HepG2 (cell line): Measurements from ENCODE around the gene CDC42SE2.

Source experiments
- AGO2 ChIP-seq: fragments of 200-400 bp; formaldehyde crosslinking; optimal IDR thresholded peaks from 2 replicates; pipeline ENCODE3; 2017; ENCODE audit warnings: mild to moderate bottlenecking, low read depth, low read length, moderate library complexity
- CBFB ChIP-seq: sonication (generic); formaldehyde crosslinking; IDR thresholded peaks from 2 replicates; pipeline ENCODE4 v1.4.0; 2020; ENCODE audit warnings: missing genetic modification reagents
- EZH2 ChIP-seq: conservative IDR thresholded peaks from 2 replicates; pipeline ENCODE4 v1.6.1; 2012; ENCODE audit warnings: mild to moderate bottlenecking, low read depth, low read length, moderate library complexity
- NFE2L2 ChIP-seq: fragments of 150-350 bp; IDR thresholded peaks from 2 replicates; pipeline ENCODE4 v1.6.1; 2014; ENCODE audit warnings: low read length
- PRMT3 ChIP-seq: sonication (generic); formaldehyde crosslinking; IDR thresholded peaks from 2 replicates; pipeline ENCODE4 v1.8.1; 2022; ENCODE audit warnings: low read depth, mild to moderate bottlenecking, moderate library complexity, missing genetic modification reagents, borderline replicate concordance
- SP1 ChIP-seq, 2 experiments: fragments of 450-650 bp in 1 of 2; sonication (generic) in 1 of 2; formaldehyde crosslinking in 1 of 2; IDR thresholded peaks; 2 replicates each; pipeline versions ENCODE4 v1.4.0 to v1.6.1; 2016 to 2020; ENCODE audit warnings: missing genetic modification reagents in 1 of 2
- ZIK1 ChIP-seq: sonication (generic); formaldehyde crosslinking; IDR thresholded peaks from 2 replicates; pipeline ENCODE4 v1.5.0; 2020; ENCODE audit warnings: mild to moderate bottlenecking, low read depth, missing genetic modification reagents, borderline replicate concordance
- ZNF274 ChIP-seq: sonication (generic); formaldehyde crosslinking; IDR thresholded peaks from 2 replicates; pipeline ENCODE4 v1.5.1; 2020; ENCODE audit warnings: mild to moderate bottlenecking, missing genetic modification reagents
- TF ChIP-seq, protein P1 (sequence below): sonication (generic); formaldehyde crosslinking; IDR thresholded peaks from 2 replicates; pipeline ENCODE4 v1.5.0; 2020; ENCODE audit warnings: mild to moderate bottlenecking, missing genetic modification reagents, moderate library complexity

DNA sequence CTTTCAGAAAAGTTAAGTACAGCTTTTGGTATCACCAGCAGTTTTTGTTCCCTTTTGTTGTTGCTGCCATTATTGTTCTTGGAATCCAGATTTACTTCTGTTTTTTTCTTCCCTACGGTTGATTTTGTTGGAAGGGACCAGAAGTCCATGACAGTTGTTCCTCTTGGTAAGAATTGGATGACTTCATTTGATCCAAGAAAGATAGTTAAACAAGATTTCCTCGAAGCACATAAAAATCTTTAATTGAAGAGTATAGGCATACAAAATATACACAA is 65.4 kb downstream of the CDC42SE2 start:
- TF ChIP-seq SP1 (IDR thresholded peaks at IDR 0.05) = no peak
- TF ChIP-seq SP1 (CRISPR knock-in tag; IDR thresholded peaks at IDR 0.05) = no peak
- TF ChIP-seq, protein P1, sequence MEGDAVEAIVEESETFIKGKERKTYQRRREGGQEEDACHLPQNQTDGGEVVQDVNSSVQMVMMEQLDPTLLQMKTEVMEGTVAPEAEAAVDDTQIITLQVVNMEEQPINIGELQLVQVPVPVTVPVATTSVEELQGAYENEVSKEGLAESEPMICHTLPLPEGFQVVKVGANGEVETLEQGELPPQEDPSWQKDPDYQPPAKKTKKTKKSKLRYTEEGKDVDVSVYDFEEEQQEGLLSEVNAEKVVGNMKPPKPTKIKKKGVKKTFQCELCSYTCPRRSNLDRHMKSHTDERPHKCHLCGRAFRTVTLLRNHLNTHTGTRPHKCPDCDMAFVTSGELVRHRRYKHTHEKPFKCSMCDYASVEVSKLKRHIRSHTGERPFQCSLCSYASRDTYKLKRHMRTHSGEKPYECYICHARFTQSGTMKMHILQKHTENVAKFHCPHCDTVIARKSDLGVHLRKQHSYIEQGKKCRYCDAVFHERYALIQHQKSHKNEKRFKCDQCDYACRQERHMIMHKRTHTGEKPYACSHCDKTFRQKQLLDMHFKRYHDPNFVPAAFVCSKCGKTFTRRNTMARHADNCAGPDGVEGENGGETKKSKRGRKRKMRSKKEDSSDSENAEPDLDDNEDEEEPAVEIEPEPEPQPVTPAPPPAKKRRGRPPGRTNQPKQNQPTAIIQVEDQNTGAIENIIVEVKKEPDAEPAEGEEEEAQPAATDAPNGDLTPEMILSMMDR (CRISPR knock-in tag) = no peak
- TF ChIP-seq EZH2 = no peak
- TF ChIP-seq AGO2 = no peak
- no peak for TF ChIP-seq CBFB (CRISPR knock-in tag)
- TF ChIP-seq PRMT3 (CRISPR knock-in tag) = no peak
- no peak for TF ChIP-seq NFE2L2
- no peak for TF ChIP-seq ZIK1
- TF ChIP-seq ZNF274 = no peak
